IPS-15b (cell line): ENCODE measurements around the gene KIAA1549.
"Not testable (repeated sequence)": the region's sequence is repeated elsewhere in the genome, so short reads cannot be mapped to it uniquely, and the experiment has no call there.

Source experiments
- H3K27me3 ChIP-seq: one replicate; pipeline ENCODE4 v1.6.1; 2013; ENCODE audit warnings: low read length; ENCODE audit not compliant: control insufficient read depth, insufficient read depth
- H3K36me3 ChIP-seq: one replicate; pipeline ENCODE4 v1.6.1; 2013; ENCODE audit warnings: low read length; ENCODE audit not compliant: control insufficient read depth, insufficient read depth
- H3K4me1 ChIP-seq: one replicate; pipeline ENCODE4 v1.6.1; 2013; ENCODE audit warnings: mild to moderate bottlenecking, low read length; ENCODE audit not compliant: control insufficient read depth, insufficient read depth
- H3K4me3 ChIP-seq: one replicate; pipeline ENCODE4 v1.5.1; 2013; ENCODE audit warnings: low read depth, low read length
- H3K9ac ChIP-seq: one replicate; pipeline ENCODE4 v1.6.1; 2013; ENCODE audit warnings: low read depth, mild to moderate bottlenecking, low read length
- H3K9me3 ChIP-seq: one replicate; pipeline ENCODE4 v1.6.1; 2013; ENCODE audit warnings: mild to moderate bottlenecking, low read length; ENCODE audit not compliant: control insufficient read depth, insufficient read depth

Gene KIAA1549

DNA sequence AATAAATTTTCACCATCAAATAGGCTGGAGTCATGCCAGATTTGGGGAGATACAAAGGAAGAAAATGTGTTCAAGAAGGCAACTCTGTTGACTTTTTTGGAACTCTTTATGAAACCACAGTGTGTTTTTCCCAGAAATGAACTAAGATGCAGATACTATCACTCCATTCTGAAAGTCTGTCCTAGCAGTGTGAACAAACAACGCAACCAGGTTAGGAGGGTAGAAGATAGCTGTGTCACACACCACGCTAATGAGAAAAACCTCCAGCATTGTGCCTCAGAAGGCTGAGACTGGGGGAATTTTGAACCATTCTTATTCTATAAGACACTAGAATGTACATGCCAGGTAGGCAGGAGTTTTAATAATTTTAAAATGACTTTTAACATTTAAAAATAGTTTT, 167.2 kb downstream of the KIAA1549 start:
- no peaks in the 10 kb centered on the region for H3K27me3 ChIP-seq
- no peaks in the 10 kb centered on the region for H3K4me1 ChIP-seq
- no peaks in the 10 kb centered on the region for H3K36me3 ChIP-seq
- H3K4me3 ChIP-seq = no peak overlapping the region
- no peak overlapping the region for H3K9ac ChIP-seq
- H3K9me3 ChIP-seq = no peaks in the 10 kb centered on the region

DNA sequence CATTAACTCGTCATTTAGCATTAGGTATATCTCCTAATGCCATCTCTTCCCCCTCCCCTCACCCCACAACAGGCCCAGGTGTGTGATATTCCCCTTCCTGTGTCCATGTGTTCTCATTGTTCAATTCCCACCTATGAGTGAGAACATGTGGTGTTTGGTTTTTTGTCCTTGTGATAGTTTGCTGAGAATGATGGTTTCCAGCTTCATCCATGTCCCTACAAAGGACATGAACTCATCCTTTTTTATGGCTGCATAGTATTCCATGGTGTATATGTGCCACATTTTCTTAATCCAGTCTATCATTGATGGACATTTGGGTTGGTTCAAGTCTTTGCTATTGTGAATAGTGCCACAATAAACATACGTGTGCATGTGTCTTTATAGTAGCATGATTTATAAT, 169.9 kb downstream of the KIAA1549 start:
- H3K9me3 ChIP-seq, H3K9ac ChIP-seq, H3K4me3 ChIP-seq, H3K27me3 ChIP-seq, H3K4me1 ChIP-seq, H3K36me3 ChIP-seq: not testable (repeated sequence)

DNA sequence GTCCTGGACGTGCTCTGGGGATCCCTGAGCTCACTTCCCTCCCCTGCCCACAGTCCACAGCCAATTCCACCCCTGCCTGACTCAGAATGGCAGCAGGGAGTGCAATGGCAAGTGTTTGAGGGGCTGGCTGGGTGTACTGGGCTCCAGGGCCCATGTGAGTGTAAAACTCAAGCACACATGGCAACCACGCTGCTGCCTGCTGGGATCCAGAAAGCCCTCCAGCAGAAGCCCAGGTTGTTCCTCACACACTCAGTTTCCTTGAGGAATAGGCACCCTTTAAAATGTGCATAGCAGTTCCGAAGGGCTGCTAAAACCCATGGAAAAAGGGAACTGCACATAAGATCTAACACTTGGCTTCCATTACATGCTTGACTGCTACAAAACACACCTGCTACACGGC, 171.8 kb downstream of the KIAA1549 start:
- no peak overlapping the region for H3K4me3 ChIP-seq
- no peaks in the 10 kb centered on the region for H3K9me3 ChIP-seq
- H3K4me1 ChIP-seq = no peaks in the 10 kb centered on the region

DNA sequence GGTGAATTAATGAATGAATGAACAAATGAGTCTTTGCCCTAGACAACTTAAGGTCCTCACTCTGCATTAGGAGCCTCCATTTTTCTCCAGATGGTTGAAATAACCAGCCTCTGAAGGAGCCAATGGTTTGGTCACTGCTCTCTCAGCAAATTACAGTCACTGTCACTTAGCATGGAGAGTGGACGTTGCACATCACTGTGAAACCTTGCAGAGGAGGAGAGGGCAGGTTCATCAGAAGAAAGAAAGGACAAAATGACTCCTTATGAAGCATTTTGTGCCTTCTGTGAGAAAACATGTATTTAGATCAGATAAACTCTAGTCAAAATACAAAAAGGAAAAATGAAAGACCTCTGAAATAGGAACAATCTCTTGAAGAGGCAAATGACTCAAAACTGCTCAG, 176.6 kb downstream of the KIAA1549 start:
- H3K27me3 ChIP-seq = no peaks in the 10 kb centered on the region
- no peaks in the 10 kb centered on the region for H3K36me3 ChIP-seq
- H3K4me3 ChIP-seq = no peak overlapping the region
- H3K4me1 ChIP-seq = no peaks in the 10 kb centered on the region
- no peaks in the 10 kb centered on the region for H3K9me3 ChIP-seq
- no peak overlapping the region for H3K9ac ChIP-seq

More for the DNA sequence above, 171.8 kb downstream of the KIAA1549 start:
- Histone ChIP-seq H3K36me3 (no peaks in the 10 kb centered on the region), H3K27me3 (no peaks in the 10 kb centered on the region), H3K9ac (no peak overlapping the region)

DNA sequence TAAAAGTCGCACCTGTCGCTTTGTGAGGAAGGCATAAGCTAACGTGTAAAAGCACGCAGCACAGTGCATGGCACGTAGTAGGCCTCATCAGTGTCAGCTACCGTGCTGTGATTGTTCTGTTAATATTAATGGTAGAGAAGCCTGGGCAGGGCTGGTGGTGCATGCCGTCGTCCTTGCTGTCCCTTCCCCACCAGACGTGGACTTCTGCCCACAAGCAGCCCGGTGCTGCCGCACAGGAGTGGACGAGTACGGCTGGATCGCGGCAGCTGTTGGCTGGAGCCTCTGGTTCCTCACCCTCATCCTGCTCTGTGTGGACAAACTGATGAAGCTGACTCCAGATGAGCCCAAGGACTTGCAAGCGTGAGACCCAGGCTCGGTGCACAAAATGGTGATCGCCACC, 178.5 kb downstream of the KIAA1549 start:
- no peak overlapping the region for H3K9ac ChIP-seq

GRCh38 chr7:138801256-138801655, 179.9 kb downstream of the KIAA1549 start:
- Histone ChIP-seq H3K27me3 (no peaks in the 10 kb centered on the region), H3K4me1 (peaks cover 12% of the 10 kb centered on the region), H3K9ac (no peak overlapping the region), H3K36me3 (no peaks in the 10 kb centered on the region), H3K9me3 (no peaks in the 10 kb centered on the region), H3K4me3 (no peak overlapping the region)

More for the DNA sequence above, 178.5 kb downstream of the KIAA1549 start:
- Histone ChIP-seq H3K4me1 (peaks cover 8% of the 10 kb centered on the region), H3K27me3 (no peaks in the 10 kb centered on the region), H3K9me3 (no peaks in the 10 kb centered on the region), H3K36me3 (no peaks in the 10 kb centered on the region), H3K4me3 (no peak overlapping the region)

DNA sequence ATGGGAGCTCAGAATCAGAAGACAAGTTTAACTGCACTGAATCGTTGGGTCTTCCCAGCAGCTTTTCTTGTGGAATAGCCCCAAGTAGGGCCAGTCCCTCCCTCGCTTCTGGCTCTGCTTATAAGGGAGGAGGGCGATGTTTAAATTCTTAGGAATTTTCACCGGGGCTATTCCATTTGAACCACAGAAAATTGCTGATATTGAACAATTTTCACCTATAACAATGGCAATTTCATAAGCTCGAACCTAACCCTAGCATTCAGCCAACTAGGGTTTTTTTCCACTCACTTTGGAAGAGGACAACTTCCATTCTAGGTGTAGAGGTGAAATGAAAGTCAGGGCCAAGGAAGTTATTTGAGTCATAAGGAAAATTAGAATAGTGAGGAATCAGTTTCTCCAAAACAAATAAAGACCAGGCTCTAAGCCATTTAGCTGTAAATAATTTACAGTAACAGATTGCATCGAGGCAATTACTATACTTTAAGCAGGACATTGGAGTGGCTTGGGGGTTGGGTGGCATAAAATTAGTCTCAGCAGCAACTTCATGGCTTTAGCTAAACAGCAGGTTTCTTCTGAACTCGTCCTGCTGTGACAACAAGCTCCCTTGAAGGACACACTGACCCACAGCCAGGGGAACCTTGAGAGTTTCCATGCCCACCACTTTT, 181.7 kb downstream of the KIAA1549 start:
- Histone ChIP-seq H3K9ac (no peak overlapping the region), H3K4me1 (peaks cover 12% of the 10 kb centered on the region), H3K27me3 (no peaks in the 10 kb centered on the region), H3K36me3 (no peaks in the 10 kb centered on the region), H3K4me3 (no peak overlapping the region), H3K9me3 (no peaks in the 10 kb centered on the region)

- peaks cover 15% of the 10 kb centered on the region for H3K4me1 ChIP-seq
- no peaks in the 10 kb centered on the region for H3K9me3 ChIP-seq
- H3K4me3 ChIP-seq = no peak overlapping the region
- no peak overlapping the region for H3K9ac ChIP-seq
- H3K36me3 ChIP-seq = no peaks in the 10 kb centered on the region
- H3K27me3 ChIP-seq = no peaks in the 10 kb centered on the region
Measured at GRCh38 chr7:138798836-138799235, 182.4 kb downstream of the KIAA1549 start.

- H3K27me3 ChIP-seq = no peaks in the 10 kb centered on the region
- H3K9ac ChIP-seq = peak within 1 kb of the TSS; percentile 8
- H3K4me1 ChIP-seq = peaks cover 15% of the 10 kb centered on the region
- H3K36me3 ChIP-seq = no peaks in the 10 kb centered on the region
- peak within 1 kb of the TSS; percentile 37 for H3K4me3 ChIP-seq
- H3K9me3 ChIP-seq = no peaks in the 10 kb centered on the region
Measured at GRCh38 chr7:138797715-138798320, 183.4 kb downstream of the KIAA1549 start, which contains the start of the genes ATP6V0A4 and TMEM213. Gene ATP6V0A4, minus strand, starts transcription at chr7:138798196. Its CDS starts 26,949 bp downstream, at chr7:138771247. Gene TMEM213, plus strand, starts transcription at chr7:138797994. Its CDS starts 111 bp downstream, at chr7:138798105.

DNA sequence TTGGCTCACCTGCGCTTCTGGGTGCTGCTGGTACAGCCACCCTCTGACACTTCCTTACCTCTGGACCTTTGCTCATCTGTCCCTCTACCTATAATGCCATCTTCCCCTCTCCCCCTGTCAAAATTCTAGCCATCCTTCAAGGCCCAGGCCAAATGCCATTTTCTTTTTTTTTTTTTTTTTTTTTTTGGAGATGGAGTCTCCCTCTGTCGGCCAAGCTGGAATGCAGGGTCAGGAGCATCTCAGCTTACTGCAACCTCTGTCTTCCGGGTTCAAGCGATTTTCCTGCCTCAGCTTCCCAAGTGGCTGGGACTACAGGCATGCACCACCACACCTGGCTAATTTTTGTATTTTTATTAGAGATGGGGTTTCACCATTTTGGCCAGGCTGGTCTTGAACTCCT, 184.1 kb downstream of the KIAA1549 start:
- not testable (repeated sequence) for H3K9ac ChIP-seq, H3K4me3 ChIP-seq, H3K36me3 ChIP-seq, H3K27me3 ChIP-seq, H3K9me3 ChIP-seq
- H3K4me1 ChIP-seq = peaks cover 15% of the 10 kb centered on the region

GRCh38 chr7:138796038-138796615, 185.1 kb downstream of the KIAA1549 start:
- Histone ChIP-seq H3K9me3 (no peaks in the 10 kb centered on the region), H3K9ac (no peak overlapping the region), H3K36me3 (no peaks in the 10 kb centered on the region), H3K27me3 (no peaks in the 10 kb centered on the region), H3K4me1 (peaks cover 15% of the 10 kb centered on the region), H3K4me3 (no peak overlapping the region)
